AG09309 (cell line): Measurements from ENCODE around the gene BPIFA1.

ENCODE experiments used
- DNase-seq: peaks from one replicate; pipeline ENCODE4 v3.0.0-alpha.2; 2010; ENCODE audit warnings: low read depth
- H3K4me3 ChIP-seq: 2 replicates; pipeline ENCODE4 v1.5.1; 2011; ENCODE audit warnings: mild to moderate bottlenecking, low read depth, low read length, moderate library complexity; ENCODE audit not compliant: control insufficient read depth
- TF ChIP-seq, protein P1 (sequence below): IDR thresholded peaks from 2 replicates; pipeline ENCODE4 v1.5.1; 2011; ENCODE audit warnings: mild to moderate bottlenecking, low read depth, low read length, inconsistent platforms; ENCODE audit not compliant: insufficient read depth, control insufficient read depth; ENCODE audit errors: missing control alignments

The BPIFA1 gene

GRCh38 chr20:33284937-33285336, 49.1 kb downstream of the BPIFA1 start:
- TF ChIP-seq, protein P1, sequence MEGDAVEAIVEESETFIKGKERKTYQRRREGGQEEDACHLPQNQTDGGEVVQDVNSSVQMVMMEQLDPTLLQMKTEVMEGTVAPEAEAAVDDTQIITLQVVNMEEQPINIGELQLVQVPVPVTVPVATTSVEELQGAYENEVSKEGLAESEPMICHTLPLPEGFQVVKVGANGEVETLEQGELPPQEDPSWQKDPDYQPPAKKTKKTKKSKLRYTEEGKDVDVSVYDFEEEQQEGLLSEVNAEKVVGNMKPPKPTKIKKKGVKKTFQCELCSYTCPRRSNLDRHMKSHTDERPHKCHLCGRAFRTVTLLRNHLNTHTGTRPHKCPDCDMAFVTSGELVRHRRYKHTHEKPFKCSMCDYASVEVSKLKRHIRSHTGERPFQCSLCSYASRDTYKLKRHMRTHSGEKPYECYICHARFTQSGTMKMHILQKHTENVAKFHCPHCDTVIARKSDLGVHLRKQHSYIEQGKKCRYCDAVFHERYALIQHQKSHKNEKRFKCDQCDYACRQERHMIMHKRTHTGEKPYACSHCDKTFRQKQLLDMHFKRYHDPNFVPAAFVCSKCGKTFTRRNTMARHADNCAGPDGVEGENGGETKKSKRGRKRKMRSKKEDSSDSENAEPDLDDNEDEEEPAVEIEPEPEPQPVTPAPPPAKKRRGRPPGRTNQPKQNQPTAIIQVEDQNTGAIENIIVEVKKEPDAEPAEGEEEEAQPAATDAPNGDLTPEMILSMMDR, result no peak
- H3K4me3 ChIP-seq, result no peak overlapping the region
- no peak for DNase-seq

GRCh38 chr20:33285861-33286495, 50.2 kb downstream of the BPIFA1 start:
- TF ChIP-seq, protein P1, result no peak
- no peak overlapping the region for H3K4me3 ChIP-seq
- DNase-seq, result no peak

DNA sequence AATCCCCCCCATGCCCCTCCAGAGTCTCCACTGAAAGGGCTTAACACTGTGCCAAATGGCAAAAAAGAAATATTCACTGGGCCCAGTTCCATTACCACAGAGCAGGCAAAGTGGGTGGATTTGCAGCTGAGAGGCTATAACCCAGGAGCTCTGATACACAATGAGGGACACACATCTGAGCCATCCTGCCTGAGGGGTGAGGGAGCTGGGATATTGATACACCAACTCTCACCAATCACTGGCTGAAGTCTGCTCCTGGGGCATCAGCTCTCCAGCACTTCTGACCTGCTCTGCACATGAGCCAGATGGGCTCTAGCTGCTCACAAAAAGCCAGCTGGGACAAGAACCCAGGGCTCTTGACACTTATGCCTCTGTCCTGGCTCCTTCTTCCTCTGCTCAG, 52.1 kb downstream of the BPIFA1 start:
- TF ChIP-seq, protein P1, result no peak
- no peak overlapping the region for H3K4me3 ChIP-seq
- no peak for DNase-seq

DNA sequence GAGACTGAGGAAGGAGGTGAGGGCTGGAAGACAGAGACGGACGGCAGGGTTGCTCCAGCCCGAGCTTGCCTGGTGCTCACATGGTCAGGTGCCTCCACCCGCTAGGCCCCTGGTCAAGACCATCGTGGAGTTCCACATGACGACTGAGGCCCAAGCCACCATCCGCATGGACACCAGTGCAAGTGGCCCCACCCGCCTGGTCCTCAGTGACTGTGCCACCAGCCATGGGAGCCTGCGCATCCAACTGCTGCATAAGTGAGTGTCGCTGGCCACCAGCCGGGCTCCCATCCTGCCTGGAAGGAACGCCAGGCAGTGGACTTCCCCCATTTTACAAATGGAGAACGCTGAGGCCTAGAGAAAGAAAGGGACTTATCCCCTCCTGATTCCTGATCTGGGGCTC, 55.1 kb downstream of the BPIFA1 start:
- no peak for DNase-seq
- TF ChIP-seq, protein P1, result no peak

DNA sequence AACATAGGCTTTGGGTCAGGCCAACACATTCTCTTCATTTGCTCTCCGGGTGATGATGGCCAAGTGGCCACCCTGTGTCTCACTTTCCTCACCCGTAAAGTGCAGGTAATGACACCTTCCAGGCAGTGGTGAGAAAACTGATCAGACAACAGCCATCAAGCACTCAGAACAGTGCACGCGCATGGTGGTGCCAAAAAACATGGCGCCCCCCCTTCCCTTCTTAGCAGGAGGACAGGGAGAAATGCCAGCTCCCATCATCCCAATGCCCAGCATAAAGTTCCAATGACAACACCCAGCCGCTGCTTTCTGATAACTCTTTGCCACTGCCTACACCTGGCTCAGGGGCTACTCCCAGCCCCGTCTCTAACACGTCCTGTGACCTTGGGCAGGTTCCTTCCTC, 55.6 kb downstream of the BPIFA1 start:
- DNase-seq, result no peak
- H3K4me3 ChIP-seq, result no peak overlapping the region
- TF ChIP-seq, protein P1, result no peak

More for the DNA sequence above, 55.1 kb downstream of the BPIFA1 start:
- no peak overlapping the region for H3K4me3 ChIP-seq

- TF ChIP-seq, protein P1, result peak; percentile 93
- no peak for DNase-seq
- no peak overlapping the region for H3K4me3 ChIP-seq
Measured at GRCh38 chr20:33291830-33292355, 56.1 kb downstream of the BPIFA1 start.
